Left lung (tissue), 10 donors: Measurements from ENCODE around the gene E2F1. TPM values are rescaled to one million over a fixed set of nuclear protein-coding genes. Genes with fewer than 3 reads are reported as not detected.

Experiments used
- ATAC-seq: fragments of 200-7000 bp; cut with Tn5 transposase; one replicate; pipeline ENCODE4 v1.9.1; 2020; ENCODE audit warnings: moderate library complexity
- DNase-seq, 4 donors: peaks; one replicate each; pipeline ENCODE4 v3.0.0-alpha.2; 2013 to 2020
- H3K27ac ChIP-seq, 2 donors: fragments of 200-600 bp; sonication (generic) in 1 of 2; one replicate each; pipeline versions ENCODE4 v1.5.0 to v1.8.0; 2020 to 2021
- H3K27me3 ChIP-seq, 2 donors: fragments of 200-600 bp; sonication (generic) in 1 of 2; one replicate each; pipeline versions ENCODE4 v1.5.0 to v1.8.0; 2020 to 2021
- H3K36me3 ChIP-seq, 2 donors: fragments of 200-600 bp; sonication (generic) in 1 of 2; one replicate each; pipeline versions ENCODE4 v1.5.0 to v1.8.0; 2020 to 2021
- H3K4me1 ChIP-seq, 2 donors: fragments of 200-600 bp; one replicate each; pipeline ENCODE4 v1.8.0; 2021
- H3K4me3 ChIP-seq, 2 donors: fragments of 200-600 bp; sonication (generic) in 1 of 2; one replicate each; pipeline versions ENCODE4 v1.5.0 to v1.8.0; 2020 to 2021; ENCODE audit warnings: mild to moderate bottlenecking in 1 of 2
- H3K9me3 ChIP-seq, 2 donors: fragments of 200-600 bp; sonication (generic) in 1 of 2; one replicate each; pipeline versions ENCODE4 v1.5.0 to v1.8.0; 2020 to 2021
- intact Hi-C, 2 donors: fragments of 100-400 bp; cut with DNase I; formaldehyde crosslinking; loops; one replicate each; pipeline versions ENCODE4 v1.11.2 to v1.14.2; 2022
- polyA plus RNA-seq, 6 donors: library from polyadenylated mRNA; unstranded; fragments of 120-200 nt; gene quantifications; one replicate each; pipeline ENCODE4 v1.2.1, GENCODE V29; 2013; ENCODE audit not compliant: insufficient read length in 6 of 6
- total RNA-seq, 2 donors: library from RNA; stranded (reverse); fragmentation: NEBNext Ultra II Directional; extraction: Animal tissue kit (Norgen Biotek cat#: 25700); gene quantifications; one replicate each; pipeline ENCODE4 v1.2.1, GENCODE V29; 2021
- TF ChIP-seq, protein P1 (sequence below), 2 donors: fragments of 200-600 bp; sonication (generic) in 1 of 2; IDR thresholded peaks; one replicate each; pipeline versions ENCODE4 v1.5.0 to v1.8.0; 2021; ENCODE audit warnings: antibody characterized with exemption in 2 of 2
- donor health status: DM: no; HTN: yes; CAD: no.
- donor health status: DM: no; HTN: no; CAD: no.

Gene E2F1
- total and polyA plus RNA-seq, 8 donors: 12.2 to 23.6 (median 16.4) TPM

DNA sequence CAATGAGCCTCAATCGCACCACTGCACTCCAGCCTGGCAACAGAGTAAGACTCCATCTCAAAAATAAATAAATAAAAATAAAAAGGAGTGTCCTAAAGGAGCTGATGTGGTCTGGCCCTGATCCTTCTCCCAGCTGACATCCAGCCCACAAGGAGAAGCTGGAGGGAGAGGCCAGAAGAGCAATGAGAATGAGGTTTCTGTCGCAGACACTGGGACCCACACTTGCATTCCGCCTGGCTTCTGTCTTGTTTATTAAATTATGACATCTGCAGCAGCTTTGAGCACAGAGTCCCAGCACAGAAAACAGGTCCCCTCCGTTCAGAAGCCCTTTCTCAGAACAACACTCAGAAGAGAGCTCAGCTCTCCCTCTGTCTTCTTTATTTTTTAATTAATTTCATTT, 10.3 kb upstream of the E2F1 start:
- DNase-seq (no peak), ATAC-seq (no peak)
- Histone ChIP-seq H3K4me1 (peaks cover 0 to 2% of the 10 kb centered on the region in 2 donors), H3K9me3 (peaks cover 0 to 3% of the 10 kb centered on the region in 2 donors), H3K27me3 (no peaks in the 10 kb centered on the region), H3K36me3 (no peaks in the 10 kb centered on the region), H3K27ac (no peak overlapping the region), H3K4me3 (no peak overlapping the region)
- TF ChIP-seq, protein P1, sequence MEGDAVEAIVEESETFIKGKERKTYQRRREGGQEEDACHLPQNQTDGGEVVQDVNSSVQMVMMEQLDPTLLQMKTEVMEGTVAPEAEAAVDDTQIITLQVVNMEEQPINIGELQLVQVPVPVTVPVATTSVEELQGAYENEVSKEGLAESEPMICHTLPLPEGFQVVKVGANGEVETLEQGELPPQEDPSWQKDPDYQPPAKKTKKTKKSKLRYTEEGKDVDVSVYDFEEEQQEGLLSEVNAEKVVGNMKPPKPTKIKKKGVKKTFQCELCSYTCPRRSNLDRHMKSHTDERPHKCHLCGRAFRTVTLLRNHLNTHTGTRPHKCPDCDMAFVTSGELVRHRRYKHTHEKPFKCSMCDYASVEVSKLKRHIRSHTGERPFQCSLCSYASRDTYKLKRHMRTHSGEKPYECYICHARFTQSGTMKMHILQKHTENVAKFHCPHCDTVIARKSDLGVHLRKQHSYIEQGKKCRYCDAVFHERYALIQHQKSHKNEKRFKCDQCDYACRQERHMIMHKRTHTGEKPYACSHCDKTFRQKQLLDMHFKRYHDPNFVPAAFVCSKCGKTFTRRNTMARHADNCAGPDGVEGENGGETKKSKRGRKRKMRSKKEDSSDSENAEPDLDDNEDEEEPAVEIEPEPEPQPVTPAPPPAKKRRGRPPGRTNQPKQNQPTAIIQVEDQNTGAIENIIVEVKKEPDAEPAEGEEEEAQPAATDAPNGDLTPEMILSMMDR (IDR thresholded peaks at IDR 0.05): no peak
- intact Hi-C loops: no loop called here

- Histone ChIP-seq H3K4me3 (no peak overlapping the region), H3K27me3 (no peaks in the 10 kb centered on the region), H3K27ac (peak overlapping the region in 1 of 2 donors; percentile 13), H3K9me3 (no peaks in the 10 kb centered on the region), H3K4me1 (peaks cover 0 to 2% of the 10 kb centered on the region in 2 donors), H3K36me3 (no peaks in the 10 kb centered on the region)
- intact Hi-C loops: no loop called here
- TF ChIP-seq, protein P1 (IDR thresholded peaks at IDR 0.05): no peak
- peak in 1 of 4 donors; percentile 31 for DNase-seq
- ATAC-seq: peak; percentile 31
Observed at GRCh38 chr20:33694639-33695012, 8.4 kb upstream of the E2F1 start.

GRCh38 chr20:33693741-33694638, 7.8 kb upstream of the E2F1 start:
- ATAC-seq (peak; percentile 85), DNase-seq (peak in 2 of 4 donors; percentile 65 to 66)
- peaks cover 0 to 2% of the 10 kb centered on the region in 2 donors for H3K4me1 ChIP-seq
- no peaks in the 10 kb centered on the region for H3K36me3 ChIP-seq
- intact Hi-C loops: no loop called here
- H3K27ac ChIP-seq: peak overlapping the region in 1 of 2 donors; percentile 13
- H3K27me3 ChIP-seq: no peaks in the 10 kb centered on the region
- no peak overlapping the region for H3K4me3 ChIP-seq
- H3K9me3 ChIP-seq: no peaks in the 10 kb centered on the region
- TF ChIP-seq, protein P1 (IDR thresholded peaks at IDR 0.05): no peak

DNA sequence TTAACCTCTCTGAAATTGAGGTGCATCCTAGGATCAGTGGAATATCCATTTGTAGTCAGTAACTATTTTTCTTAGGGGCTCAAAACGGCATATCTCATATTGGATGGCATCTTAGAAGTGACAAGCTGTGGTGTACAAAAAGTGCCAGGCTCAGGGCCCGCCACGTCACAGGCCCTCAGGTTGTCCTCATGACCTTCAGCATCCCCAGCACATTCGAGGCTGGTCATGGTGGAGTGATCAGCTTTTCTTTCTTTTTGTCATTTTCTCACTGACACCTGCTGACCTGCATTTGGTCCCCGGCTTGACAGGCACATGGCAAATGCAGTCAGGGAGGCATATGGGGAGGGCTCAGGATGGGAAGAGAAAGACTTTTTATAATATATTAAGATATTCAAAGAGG, 7.1 kb upstream of the E2F1 start:
- H3K27me3 ChIP-seq: no peaks in the 10 kb centered on the region
- intact Hi-C loops: no loop called here
- H3K27ac ChIP-seq: no peak overlapping the region
- ATAC-seq (no peak), DNase-seq (peak in 1 of 4 donors; percentile 25)
- peaks cover 0 to 2% of the 10 kb centered on the region in 2 donors for H3K4me1 ChIP-seq
- H3K36me3 ChIP-seq: no peaks in the 10 kb centered on the region
- no peak overlapping the region for H3K4me3 ChIP-seq
- TF ChIP-seq, protein P1 (IDR thresholded peaks at IDR 0.05): no peak
- no peaks in the 10 kb centered on the region for H3K9me3 ChIP-seq

DNA sequence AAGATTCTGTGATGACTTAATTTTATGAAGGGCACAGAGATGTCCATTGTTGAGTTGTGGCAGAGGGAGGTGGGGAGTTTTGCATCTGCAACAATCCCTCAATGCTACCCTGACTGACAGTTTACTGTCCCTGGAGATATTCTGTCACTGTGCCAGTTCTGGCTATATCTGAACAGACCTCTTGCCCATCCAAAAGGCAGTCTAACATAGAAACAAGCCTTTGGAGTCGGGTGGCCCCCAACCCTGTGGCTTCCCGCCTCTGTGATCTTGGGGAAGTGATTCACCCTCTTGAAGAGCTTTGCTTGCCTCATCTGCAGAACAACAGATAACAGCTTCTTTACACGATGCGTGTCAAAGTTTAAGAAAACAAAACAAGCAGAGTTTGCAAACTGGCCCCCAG, 3.8 kb upstream of the E2F1 start:
- ATAC-seq (no peak), DNase-seq (no peak)
- TF ChIP-seq, protein P1 (IDR thresholded peaks at IDR 0.05): no peak
- H3K36me3 ChIP-seq: no peaks in the 10 kb centered on the region
- H3K9me3 ChIP-seq: no peaks in the 10 kb centered on the region
- H3K27ac ChIP-seq: no peak overlapping the region
- H3K4me3 ChIP-seq: no peak overlapping the region
- intact Hi-C loops: no loop called here
- H3K4me1 ChIP-seq: peaks cover 8 to 22% of the 10 kb centered on the region in 2 donors
- H3K27me3 ChIP-seq: no peaks in the 10 kb centered on the region
